Natural killer cell treated with Interleukin-12 subunit alpha and Interleukin-12 subunit beta and Interleukin-15 and Interleukin-18, amount 100 ng/mL, for 72 hours (primary cell): ENCODE data around the gene LDB2. TPM values are rescaled to one million over a fixed set of nuclear protein-coding genes. Genes with fewer than 3 reads are reported as not detected.

Source experiments
- ATAC-seq, 2 donors: fragments of 150-1000 bp; cut with Tn5 transposase in 1 of 2; sonication (Bioruptor Pico), chemical (Tn5 transposase) in 1 of 2; 2 replicates each; pipeline ENCODE4 v1.10.0; 2021
- DNase-seq: peaks from one replicate; pipeline ENCODE4 v3.0.0; 2022; ENCODE audit warnings: low spot score
- H3K27ac Mint-ChIP-seq, 2 donors: 1 replicate in 1 of 2; 2 replicates in 1 of 2; pipeline ENCODE4 v1.8.0; 2022; ENCODE audit warnings: mixed read lengths in 2 of 2, mild to moderate bottlenecking in 1 of 2, moderate library complexity in 1 of 2
- H3K27me3 Mint-ChIP-seq, 2 donors: 1 replicate in 1 of 2; 2 replicates in 1 of 2; pipeline ENCODE4 v1.8.0; 2022; ENCODE audit warnings: mixed read lengths in 2 of 2
- H3K36me3 Mint-ChIP-seq: one replicate; pipeline ENCODE4 v1.8.0; 2022; ENCODE audit warnings: mixed read lengths
- H3K4me1 Mint-ChIP-seq, 2 donors: 1 replicate in 1 of 2; 2 replicates in 1 of 2; pipeline ENCODE4 v1.8.0; 2022; ENCODE audit warnings: low read depth in 2 of 2, mixed read lengths in 2 of 2, mild to moderate bottlenecking in 1 of 2
- H3K4me3 Mint-ChIP-seq: one replicate; pipeline ENCODE4 v1.8.0; 2022; ENCODE audit warnings: mixed read lengths
- H3K9me3 Mint-ChIP-seq: 2 replicates; pipeline ENCODE4 v1.8.0; 2022; ENCODE audit warnings: mixed read lengths
- total RNA-seq, 2 donors: library from RNA; stranded (reverse); gene quantifications; one replicate each; pipeline ENCODE4 v1.2.3, GENCODE V29; 2022

Gene LDB2
- total RNA-seq, 2 donors from 2014 or later, result 0.64 to 1.4 TPM

DNA sequence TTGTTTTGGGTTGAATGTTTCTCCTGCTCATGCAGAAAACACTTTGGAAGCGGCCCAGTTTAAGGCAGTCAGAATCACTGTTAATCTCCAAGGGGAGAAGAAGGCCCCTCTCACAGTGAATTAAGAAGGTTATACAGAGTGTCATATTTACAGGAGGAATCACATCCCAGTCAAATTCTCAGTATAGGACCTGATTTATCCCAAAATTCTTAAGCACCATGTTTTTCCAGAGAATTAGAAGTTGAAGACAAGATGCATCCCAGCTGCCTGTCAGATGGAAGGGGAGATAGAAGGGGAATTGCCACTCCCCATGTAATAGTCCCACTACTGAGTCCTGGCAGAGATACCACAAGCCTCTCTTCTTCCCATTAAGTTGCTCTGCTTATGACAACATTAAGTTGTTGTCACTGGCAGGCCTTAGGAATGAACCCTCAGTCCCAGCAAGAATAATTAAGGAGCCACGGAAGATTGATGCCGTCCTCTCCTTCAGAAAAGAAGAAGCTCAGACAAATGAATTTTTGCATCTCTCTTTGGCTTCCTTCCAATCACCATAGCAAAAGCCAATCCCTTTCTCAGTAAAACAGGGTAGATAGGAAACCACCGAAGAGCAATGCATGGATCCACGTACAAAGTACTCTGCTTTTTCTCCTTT lies 138.4 kb downstream of the LDB2 start:
- H3K27ac Mint-ChIP-seq, result no peak overlapping the region
- H3K4me3 Mint-ChIP-seq, result no peak overlapping the region
- ATAC-seq (no peak), DNase-seq (no peak)
- H3K36me3 Mint-ChIP-seq, result no peaks in the 10 kb centered on the region
- H3K27me3 Mint-ChIP-seq, result no peaks in the 10 kb centered on the region
- H3K4me1 Mint-ChIP-seq, result no peaks in the 10 kb centered on the region
- H3K9me3 Mint-ChIP-seq, result no peaks in the 10 kb centered on the region

DNA sequence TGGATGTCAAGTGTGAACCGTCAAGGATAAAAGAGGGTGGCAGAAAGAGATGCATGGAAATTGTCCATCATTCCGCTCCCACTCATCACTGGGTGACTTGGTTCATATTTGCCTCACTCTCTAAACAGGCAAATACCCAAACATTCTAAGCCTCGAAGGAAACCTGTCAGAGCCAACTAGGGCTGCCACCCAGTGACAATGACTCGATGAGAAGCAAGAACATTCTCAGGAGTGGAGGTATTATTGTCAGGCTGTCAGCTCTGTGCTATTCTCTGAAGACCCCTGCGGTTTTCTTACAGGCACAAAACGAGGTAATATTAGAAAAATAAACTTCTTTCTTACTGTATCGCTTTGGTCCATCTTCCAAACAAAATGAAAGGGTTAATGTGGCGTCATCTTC lies 139.6 kb downstream of the LDB2 start:
- Mint-ChIP-seq H3K4me1 (no peaks in the 10 kb centered on the region), H3K27ac (no peak overlapping the region), H3K36me3 (no peaks in the 10 kb centered on the region), H3K9me3 (no peaks in the 10 kb centered on the region), H3K4me3 (no peak overlapping the region), H3K27me3 (no peaks in the 10 kb centered on the region)
- no peak for DNase-seq
- no peak for ATAC-seq

GRCh38 chr4:16758255-16758654 lies 140.2 kb downstream of the LDB2 start:
- H3K9me3 Mint-ChIP-seq, result no peaks in the 10 kb centered on the region
- ATAC-seq (no peak), DNase-seq (no peak)
- no peak overlapping the region for H3K27ac Mint-ChIP-seq
- H3K4me1 Mint-ChIP-seq, result no peaks in the 10 kb centered on the region
- no peaks in the 10 kb centered on the region for H3K27me3 Mint-ChIP-seq
- no peaks in the 10 kb centered on the region for H3K36me3 Mint-ChIP-seq
- H3K4me3 Mint-ChIP-seq, result no peak overlapping the region

- no peaks in the 10 kb centered on the region for H3K9me3 Mint-ChIP-seq
- H3K27me3 Mint-ChIP-seq, result no peaks in the 10 kb centered on the region
- DNase-seq (no peak), ATAC-seq (no peak)
- no peak overlapping the region for H3K27ac Mint-ChIP-seq
- no peaks in the 10 kb centered on the region for H3K4me1 Mint-ChIP-seq
- no peaks in the 10 kb centered on the region for H3K36me3 Mint-ChIP-seq
- no peak overlapping the region for H3K4me3 Mint-ChIP-seq
Measured at GRCh38 chr4:16757080-16757521, 141.3 kb downstream of the LDB2 start.

DNA sequence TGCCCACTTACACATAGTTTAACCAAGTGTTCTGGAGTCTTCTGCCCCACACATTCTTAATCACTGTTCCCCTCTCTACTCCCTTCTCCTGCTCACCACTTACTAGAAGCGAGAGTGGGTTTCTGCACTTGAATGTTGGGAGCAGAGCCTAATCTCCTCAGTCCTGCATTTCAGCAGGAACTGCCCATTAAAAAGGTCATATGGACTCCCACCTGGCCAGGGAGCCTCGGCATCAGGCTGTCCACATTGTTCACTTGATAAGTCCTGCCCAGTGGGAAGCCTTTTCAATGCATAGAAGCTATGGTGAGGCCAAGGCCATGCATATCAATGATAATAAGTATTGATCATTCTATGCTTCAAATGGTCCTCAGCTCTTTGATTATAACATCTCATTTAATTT lies 144.3 kb downstream of the LDB2 start:
- H3K36me3 Mint-ChIP-seq, result no peaks in the 10 kb centered on the region
- H3K27me3 Mint-ChIP-seq, result no peaks in the 10 kb centered on the region
- no peak overlapping the region for H3K4me3 Mint-ChIP-seq
- no peaks in the 10 kb centered on the region for H3K4me1 Mint-ChIP-seq
- H3K27ac Mint-ChIP-seq, result no peak overlapping the region
- H3K9me3 Mint-ChIP-seq, result no peaks in the 10 kb centered on the region
- ATAC-seq (no peak), DNase-seq (no peak)

DNA sequence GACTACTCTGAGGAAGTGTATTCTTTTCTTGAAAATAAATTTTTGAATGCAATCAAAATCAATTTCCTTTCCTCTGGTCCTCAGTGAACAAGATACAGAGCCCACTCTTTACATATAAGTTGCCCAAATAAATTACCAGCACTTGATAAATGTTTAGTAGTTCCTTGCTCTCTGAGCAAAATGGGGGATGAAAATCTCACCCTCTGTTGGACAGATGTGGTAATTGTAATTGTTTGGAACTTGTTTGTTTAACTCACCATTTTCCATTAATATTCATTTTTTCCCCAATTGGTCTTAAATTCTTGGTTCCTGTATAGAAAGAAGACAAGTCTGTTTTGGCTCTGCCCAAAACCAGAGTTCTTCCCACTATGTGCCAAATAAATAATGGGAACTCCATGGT lies 146.3 kb downstream of the LDB2 start:
- H3K4me1 Mint-ChIP-seq, result no peaks in the 10 kb centered on the region
- H3K4me3 Mint-ChIP-seq, result no peak overlapping the region
- no peak overlapping the region for H3K27ac Mint-ChIP-seq
- H3K9me3 Mint-ChIP-seq, result no peaks in the 10 kb centered on the region
- H3K36me3 Mint-ChIP-seq, result no peaks in the 10 kb centered on the region
- no peaks in the 10 kb centered on the region for H3K27me3 Mint-ChIP-seq
- DNase-seq (no peak), ATAC-seq (no peak)

- H3K4me3 Mint-ChIP-seq, result no peak overlapping the region
- no peaks in the 10 kb centered on the region for H3K27me3 Mint-ChIP-seq
- no peak for ATAC-seq
- H3K36me3 Mint-ChIP-seq, result no peaks in the 10 kb centered on the region
- no peaks in the 10 kb centered on the region for H3K9me3 Mint-ChIP-seq
- H3K4me1 Mint-ChIP-seq, result no peaks in the 10 kb centered on the region
- H3K27ac Mint-ChIP-seq, result no peak overlapping the region
- no peak for DNase-seq
Measured at GRCh38 chr4:16750882-16751642, 147.4 kb downstream of the LDB2 start.

DNA sequence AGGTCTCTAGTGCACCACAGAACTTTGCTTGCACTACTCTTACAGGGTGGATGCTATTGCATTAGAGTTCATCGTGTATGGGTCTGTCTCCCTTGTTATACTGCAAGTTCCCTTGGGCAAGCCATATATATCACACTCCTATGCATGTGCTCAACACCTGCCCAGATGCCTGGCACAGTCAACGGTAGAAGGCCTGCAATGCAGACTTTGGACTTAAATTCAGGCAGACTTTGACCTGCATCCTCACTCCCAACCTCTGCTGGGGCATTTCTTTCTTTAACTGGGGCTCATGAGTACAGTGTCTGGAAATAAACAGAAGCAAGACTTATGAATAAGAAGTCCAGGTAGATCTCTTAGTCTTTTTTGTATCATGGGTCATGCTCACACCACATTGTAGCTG lies 148.2 kb downstream of the LDB2 start:
- Mint-ChIP-seq H3K36me3 (no peaks in the 10 kb centered on the region), H3K27me3 (no peaks in the 10 kb centered on the region), H3K4me3 (no peak overlapping the region), H3K27ac (no peak overlapping the region), H3K9me3 (no peaks in the 10 kb centered on the region), H3K4me1 (no peaks in the 10 kb centered on the region)
- ATAC-seq (no peak), DNase-seq (no peak)

- Mint-ChIP-seq H3K9me3 (no peaks in the 10 kb centered on the region), H3K27me3 (no peaks in the 10 kb centered on the region), H3K27ac (no peak overlapping the region), H3K4me3 (no peak overlapping the region), H3K4me1 (no peaks in the 10 kb centered on the region), H3K36me3 (no peaks in the 10 kb centered on the region)
- DNase-seq (no peak), ATAC-seq (no peak)
Measured at GRCh38 chr4:16745887-16746286, 152.6 kb downstream of the LDB2 start.

DNA sequence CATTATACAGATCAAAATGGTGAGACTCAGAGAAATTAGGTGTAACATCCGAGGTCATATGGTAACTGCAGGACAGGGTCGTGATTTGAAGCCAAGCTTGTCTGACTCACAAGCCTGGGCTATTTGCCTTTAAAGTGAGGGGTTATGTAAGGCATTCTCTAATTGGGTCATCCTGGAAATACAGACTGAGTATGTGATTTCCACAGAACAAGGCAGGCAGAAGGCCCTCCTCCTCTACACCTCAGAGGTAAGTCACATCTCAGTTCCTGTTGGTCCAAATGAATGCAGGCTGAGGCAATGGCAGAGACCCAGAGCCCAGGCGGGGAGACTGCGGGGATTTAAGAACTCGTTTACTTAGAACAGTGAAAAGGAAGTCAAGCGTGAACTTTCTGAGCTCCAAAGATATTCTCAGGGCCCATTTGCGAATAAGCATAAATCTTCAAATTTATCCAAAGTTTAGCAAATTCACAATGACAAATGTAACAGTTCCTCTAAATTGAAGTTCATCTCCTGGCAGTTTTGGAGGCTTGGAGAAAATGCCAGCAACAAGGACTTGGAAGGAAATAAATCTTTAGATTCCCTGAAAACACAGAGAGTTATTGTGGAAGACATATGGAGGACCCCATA lies 153.3 kb downstream of the LDB2 start:
- no peaks in the 10 kb centered on the region for H3K9me3 Mint-ChIP-seq
- no peak overlapping the region for H3K27ac Mint-ChIP-seq
- DNase-seq, result no peak
- no peak overlapping the region for H3K4me3 Mint-ChIP-seq
- ATAC-seq, result no peak
- no peaks in the 10 kb centered on the region for H3K4me1 Mint-ChIP-seq
- no peaks in the 10 kb centered on the region for H3K36me3 Mint-ChIP-seq
- H3K27me3 Mint-ChIP-seq, result no peaks in the 10 kb centered on the region

- Mint-ChIP-seq H3K9me3 (peaks cover 2% of the 10 kb centered on the region), H3K4me1 (no peaks in the 10 kb centered on the region), H3K27me3 (no peaks in the 10 kb centered on the region), H3K4me3 (no peak overlapping the region), H3K27ac (no peak overlapping the region), H3K36me3 (no peaks in the 10 kb centered on the region)
- DNase-seq (no peak), ATAC-seq (no peak)
Measured at GRCh38 chr4:16741287-16741686, 157.2 kb downstream of the LDB2 start.

DNA sequence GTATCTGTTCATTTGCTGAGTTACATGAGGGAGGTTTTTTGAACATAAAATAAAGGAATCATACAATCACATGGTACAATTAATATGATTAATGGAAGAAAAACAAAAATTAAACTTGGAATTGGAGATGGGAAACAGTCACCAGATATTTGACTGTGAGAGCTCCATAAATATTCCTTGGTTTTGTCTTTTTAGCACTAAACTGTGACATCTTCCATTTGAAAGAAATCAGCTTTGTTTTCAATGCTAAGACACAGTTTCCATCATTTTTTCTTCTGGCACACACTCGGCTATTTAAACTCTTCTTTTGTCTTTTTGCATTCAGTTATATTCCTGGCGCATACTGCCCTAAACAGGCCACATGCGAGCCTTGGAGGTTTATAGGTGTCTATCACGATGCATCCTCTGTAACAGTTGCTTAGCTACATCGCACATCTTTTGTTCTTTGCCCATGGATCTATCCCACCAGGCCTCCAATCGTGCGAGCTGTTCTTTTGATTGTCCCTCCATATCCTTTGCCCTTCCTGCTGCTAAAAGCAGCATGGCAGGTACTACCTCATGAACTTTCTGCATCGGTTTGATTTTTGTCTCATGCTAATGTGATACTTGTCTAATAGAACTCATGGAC lies 158.3 kb downstream of the LDB2 start:
- no peak for DNase-seq
- Mint-ChIP-seq H3K27me3 (no peaks in the 10 kb centered on the region), H3K4me3 (no peak overlapping the region), H3K9me3 (peaks cover 2% of the 10 kb centered on the region), H3K27ac (no peak overlapping the region), H3K4me1 (no peaks in the 10 kb centered on the region), H3K36me3 (no peaks in the 10 kb centered on the region)
- ATAC-seq, result no peak

GRCh38 chr4:16738558-16738957 lies 159.9 kb downstream of the LDB2 start:
- H3K9me3 Mint-ChIP-seq, result peaks cover 2% of the 10 kb centered on the region
- no peaks in the 10 kb centered on the region for H3K27me3 Mint-ChIP-seq
- H3K36me3 Mint-ChIP-seq, result no peaks in the 10 kb centered on the region
- no peak for DNase-seq
- no peaks in the 10 kb centered on the region for H3K4me1 Mint-ChIP-seq
- no peak for ATAC-seq
- no peak overlapping the region for H3K4me3 Mint-ChIP-seq
- H3K27ac Mint-ChIP-seq, result no peak overlapping the region

DNA sequence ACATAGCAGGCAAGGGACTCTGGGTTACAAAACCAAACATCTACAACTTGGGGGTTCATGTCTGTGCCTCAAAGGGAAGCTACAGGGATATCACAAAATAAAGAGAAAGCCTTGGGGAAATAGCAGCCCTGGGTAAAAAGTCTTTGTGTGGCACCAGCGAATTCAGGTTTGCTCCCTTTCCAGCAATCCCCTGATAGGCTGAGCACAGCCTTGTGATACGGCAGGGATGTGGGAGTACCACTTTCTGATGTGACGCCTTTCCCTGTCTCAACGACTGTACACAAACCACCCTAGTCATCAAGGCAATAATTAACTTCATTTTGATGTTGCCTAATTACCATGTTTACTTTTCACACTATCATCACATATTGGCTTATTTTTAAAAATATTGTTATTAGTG lies 164.9 kb downstream of the LDB2 start:
- no peaks in the 10 kb centered on the region for H3K36me3 Mint-ChIP-seq
- no peaks in the 10 kb centered on the region for H3K27me3 Mint-ChIP-seq
- no peak overlapping the region for H3K27ac Mint-ChIP-seq
- DNase-seq (no peak), ATAC-seq (no peak)
- H3K4me1 Mint-ChIP-seq, result no peaks in the 10 kb centered on the region
- peaks cover 2% of the 10 kb centered on the region for H3K9me3 Mint-ChIP-seq
- H3K4me3 Mint-ChIP-seq, result no peak overlapping the region
